ENCODE results near the gene CYB5R4. TPM values are rescaled to one million over a fixed set of nuclear protein-coding genes. Genes with fewer than 3 reads are reported as not detected.
"Not testable (repeated sequence)": the region's sequence is repeated elsewhere in the genome, so short reads cannot be mapped to it uniquely, and the experiment has no call there.

Gene CYB5R4
- total and polyA plus RNA-seq, 2 experiments from 2014 or later: 4.1 to 17.5 TPM

DNA sequence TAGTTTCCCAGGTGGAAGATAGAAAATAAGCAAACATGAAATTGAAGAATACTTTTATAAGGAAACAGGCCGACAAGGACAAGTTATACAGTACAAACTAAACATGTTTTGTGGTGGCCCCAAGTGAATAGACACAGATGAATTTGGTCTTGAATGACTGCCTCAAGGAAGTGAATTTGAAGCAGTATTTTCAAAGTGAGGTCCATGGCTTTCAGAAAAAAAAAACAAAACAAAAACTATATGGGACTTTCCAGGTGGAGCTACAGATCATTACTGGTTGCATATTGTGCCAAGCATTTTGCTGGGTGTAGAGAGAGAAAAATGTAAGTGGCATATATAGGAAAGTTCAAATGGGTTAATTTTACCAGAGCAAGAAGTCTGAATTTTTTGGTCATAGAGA is 68.8 kb downstream of the CYB5R4 start:
- H4K20me1 ChIP-seq (ENCODE audit: insufficient read depth): no peaks in the 10 kb centered on the region
- no peaks in the 10 kb centered on the region for H3K9me2 ChIP-seq (ENCODE audit: insufficient read depth)
- DNase-seq: no peak
- 100% methylated on average over 1 of the region's 1 CpG for WGBS, 2 experiments (ENCODE audit: low coverage in 1 of 2, low lambda C conversion rate in 2 of 2, missing lambda C conversion rate in 2 of 2)
- no peaks in the 10 kb centered on the region for H3K79me2 ChIP-seq (ENCODE audit: insufficient read depth)
- no peak overlapping the region for H3K9ac ChIP-seq
- TF ChIP-seq EZH2phosphoT487 (IDR thresholded peaks at IDR 0.05; ENCODE audit: insufficient read depth, low read depth) (no peak), EZH2 (IDR thresholded peaks at IDR 0.05; ENCODE audit: insufficient read depth, poor library complexity, severe bottlenecking) (no peak)
- H3K4me3 ChIP-seq: no peak overlapping the region
- H3K4me2 ChIP-seq (ENCODE audit: unreplicated experiment): no peak overlapping the region
- no peak overlapping the region for H3K27ac ChIP-seq
- H3K4me1 ChIP-seq (ENCODE audit: insufficient read depth): 0 out of 2 replicates have a peak, but pooled peaks cover 3% of the 10 kb centered on the region
- H3K27me3 ChIP-seq (replicated peaks; ENCODE audit: insufficient read depth): no peaks in the 10 kb centered on the region
- no peaks in the 10 kb centered on the region for H3K9me3 ChIP-seq (ENCODE audit: low read depth)
- H3F3A ChIP-seq (ENCODE audit: insufficient read depth): no peaks in the 10 kb centered on the region
- H3K36me3 ChIP-seq (ENCODE audit: low read depth): no peaks in the 10 kb centered on the region
- H2AFZ ChIP-seq: no peak overlapping the region
- in situ Hi-C loops (cut with MboI): no loop called here

DNA sequence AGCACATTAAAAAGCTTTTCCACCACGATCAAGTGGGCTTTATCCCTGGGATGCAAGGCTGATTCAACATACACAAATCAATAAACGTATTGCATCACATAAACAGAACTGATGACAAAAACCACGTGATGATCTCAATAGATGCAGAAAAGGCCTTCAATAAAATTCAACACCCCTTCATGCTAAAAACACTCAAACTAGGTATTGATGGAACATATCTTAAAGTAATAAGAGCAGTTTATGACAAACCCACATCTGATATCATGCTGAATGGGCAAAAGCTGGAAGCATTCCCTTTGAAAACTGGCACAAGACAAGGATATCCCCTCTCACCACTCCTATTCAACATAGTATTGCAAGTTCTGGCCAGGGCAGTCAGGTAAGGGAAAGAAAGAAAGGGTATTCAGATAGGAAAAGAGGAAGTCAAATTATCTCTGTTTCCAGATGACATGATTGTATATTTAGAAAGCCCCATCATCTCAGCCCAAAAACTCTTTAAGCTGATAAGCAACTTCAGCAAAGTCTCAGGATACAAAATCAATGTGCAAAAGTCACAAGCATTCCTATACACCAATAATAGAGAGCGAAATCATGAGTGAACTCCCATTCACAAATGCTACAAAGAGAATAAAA is 86.8 kb downstream of the CYB5R4 start:
- H3K9me3 ChIP-seq (ENCODE audit: low read depth); H3K4me1 ChIP-seq (ENCODE audit: insufficient read depth); in situ Hi-C loops (cut with MboI); H3K9me2 ChIP-seq (ENCODE audit: insufficient read depth); H3K27me3 ChIP-seq (replicated peaks; ENCODE audit: insufficient read depth); H2AFZ ChIP-seq; H3K27ac ChIP-seq; H3K9ac ChIP-seq; H3K4me2 ChIP-seq (ENCODE audit: unreplicated experiment); H3K4me3 ChIP-seq; H4K20me1 ChIP-seq (ENCODE audit: insufficient read depth); DNase-seq; H3K36me3 ChIP-seq (ENCODE audit: low read depth); H3F3A ChIP-seq (ENCODE audit: insufficient read depth); H3K79me2 ChIP-seq (ENCODE audit: insufficient read depth): not testable (repeated sequence)
- 94 to 99% methylated on average over 4 of the region's 4 CpGs for WGBS, 2 experiments (ENCODE audit: low coverage in 1 of 2, low lambda C conversion rate in 2 of 2, missing lambda C conversion rate in 2 of 2)

DNA sequence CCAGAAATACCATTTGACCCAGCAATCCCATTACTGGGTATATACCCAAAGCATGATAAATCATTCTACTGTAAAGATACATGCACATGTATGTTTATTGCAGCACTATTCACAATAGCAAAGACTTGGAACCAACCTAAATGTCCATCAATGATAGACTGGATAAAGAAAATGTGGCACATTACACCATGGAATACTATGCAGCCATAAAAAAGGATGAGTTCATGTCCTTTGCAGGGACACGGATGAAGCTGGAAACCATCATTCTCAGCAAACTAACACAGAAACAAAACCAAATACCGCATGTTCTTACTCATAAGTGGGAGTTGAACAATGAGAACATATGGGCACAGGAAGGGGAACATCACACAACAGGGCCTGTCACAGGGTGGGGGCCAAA is 88.5 kb downstream of the CYB5R4 start:
- 95 to 100% methylated on average over 2 of the region's 2 CpGs for WGBS, 2 experiments (ENCODE audit: low coverage in 1 of 2, low lambda C conversion rate in 2 of 2, missing lambda C conversion rate in 2 of 2)
- not testable (repeated sequence) for H3K27me3 ChIP-seq (replicated peaks; ENCODE audit: insufficient read depth)

DNA sequence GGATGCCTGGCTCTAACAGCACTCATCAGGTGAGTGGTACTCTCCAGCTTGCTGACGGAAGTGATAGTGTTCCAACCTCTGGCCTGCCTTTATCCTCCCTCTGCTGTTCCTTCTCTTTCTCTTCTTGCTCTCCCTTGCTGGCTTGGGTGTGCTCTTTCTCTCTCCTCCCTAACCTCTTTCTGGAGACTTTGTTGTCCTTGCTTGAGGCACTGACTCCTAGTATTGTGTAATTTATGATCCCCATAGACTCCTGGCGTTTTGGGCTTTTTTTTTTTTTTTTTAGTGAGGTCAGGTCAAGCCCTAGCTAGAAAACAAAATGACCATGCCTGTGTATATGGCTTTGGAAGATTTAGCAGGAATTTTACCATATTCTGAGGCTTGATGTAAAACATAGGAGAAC is 89.4 kb downstream of the CYB5R4 start:
- Histone ChIP-seq H3K4me2 (ENCODE audit: unreplicated experiment) (no peak overlapping the region), H3K79me2 (ENCODE audit: insufficient read depth) (no peaks in the 10 kb centered on the region), H3K9ac (no peak overlapping the region), H3K9me3 (ENCODE audit: low read depth) (no peaks in the 10 kb centered on the region), H3K4me3 (no peak overlapping the region), H3F3A (ENCODE audit: insufficient read depth) (no peaks in the 10 kb centered on the region), H3K9me2 (ENCODE audit: insufficient read depth) (no peaks in the 10 kb centered on the region), H4K20me1 (ENCODE audit: insufficient read depth) (no peaks in the 10 kb centered on the region), H3K36me3 (ENCODE audit: low read depth) (no peaks in the 10 kb centered on the region; the same call in 1 of the 2 replicates), H2AFZ (no peak overlapping the region), H3K4me1 (ENCODE audit: insufficient read depth) (no peaks in the 10 kb centered on the region), H3K27me3 (replicated peaks; ENCODE audit: insufficient read depth) (no peaks in the 10 kb centered on the region), H3K27ac (no peak overlapping the region)
- TF ChIP-seq EZH2 (IDR thresholded peaks at IDR 0.05; ENCODE audit: insufficient read depth, poor library complexity, severe bottlenecking): no peak
- TF ChIP-seq EZH2phosphoT487 (IDR thresholded peaks at IDR 0.05; ENCODE audit: insufficient read depth, low read depth): no peak
- DNase-seq: no peak
- in situ Hi-C loops (cut with MboI): no loop called here
- 32 to 46% methylated on average over 2 of the region's 2 CpGs for WGBS, 2 experiments (ENCODE audit: low coverage in 1 of 2, low lambda C conversion rate in 2 of 2, missing lambda C conversion rate in 2 of 2)

More for the DNA sequence above, 88.5 kb downstream of the CYB5R4 start:
- H2AFZ ChIP-seq; H3K4me1 ChIP-seq (ENCODE audit: insufficient read depth); H3K36me3 ChIP-seq (ENCODE audit: low read depth); H3K9me2 ChIP-seq (ENCODE audit: insufficient read depth); in situ Hi-C loops (cut with MboI); H3K4me2 ChIP-seq (ENCODE audit: unreplicated experiment); H4K20me1 ChIP-seq (ENCODE audit: insufficient read depth); H3K79me2 ChIP-seq (ENCODE audit: insufficient read depth); H3K9ac ChIP-seq; H3K27ac ChIP-seq; DNase-seq; H3K9me3 ChIP-seq (ENCODE audit: low read depth); H3F3A ChIP-seq (ENCODE audit: insufficient read depth); H3K4me3 ChIP-seq: not testable (repeated sequence)

DNA sequence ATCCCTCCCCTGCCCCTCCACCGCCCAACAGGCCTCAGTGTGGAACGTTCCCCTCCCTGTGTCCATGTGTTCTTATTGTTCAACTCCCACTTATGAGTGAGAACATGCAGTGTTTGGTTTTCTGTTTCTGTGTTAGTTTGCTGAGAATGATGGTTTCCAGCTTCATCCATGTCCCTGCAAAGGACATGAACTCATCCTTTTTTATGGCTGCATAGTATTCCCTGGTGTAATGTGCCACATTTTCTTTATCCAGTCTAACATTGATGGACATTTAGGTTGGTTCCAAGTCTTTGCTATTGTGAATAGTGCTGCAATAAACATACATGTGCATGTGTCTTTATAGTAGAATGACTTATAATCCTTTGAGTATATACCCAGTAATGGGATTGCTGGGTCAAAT is 91.9 kb downstream of the CYB5R4 start:
- DNase-seq: not testable (repeated sequence)

More for the DNA sequence above, 91.9 kb downstream of the CYB5R4 start:
- H4K20me1 ChIP-seq (ENCODE audit: insufficient read depth); H3K79me2 ChIP-seq (ENCODE audit: insufficient read depth); H3K9me2 ChIP-seq (ENCODE audit: insufficient read depth); H3K9ac ChIP-seq; H3K4me1 ChIP-seq (ENCODE audit: insufficient read depth); H3K4me3 ChIP-seq; H3K4me2 ChIP-seq (ENCODE audit: unreplicated experiment); in situ Hi-C loops (cut with MboI); H3F3A ChIP-seq (ENCODE audit: insufficient read depth); H3K9me3 ChIP-seq (ENCODE audit: low read depth); H3K27ac ChIP-seq; H3K27me3 ChIP-seq (replicated peaks; ENCODE audit: insufficient read depth); H2AFZ ChIP-seq: not testable (repeated sequence)
- WGBS, 2 experiments (ENCODE audit: low coverage in 1 of 2, low lambda C conversion rate in 2 of 2, missing lambda C conversion rate in 2 of 2): 95 to 100% methylated on average over 2 of the region's 2 CpGs
- H3K36me3 ChIP-seq (ENCODE audit: low read depth): peaks cover 13% of the 10 kb centered on the region; the same call in 1 of the 2 replicates
